Osteoblast (primary cell): ENCODE results near the gene TRIM72. TPM values are rescaled to one million over a fixed set of nuclear protein-coding genes. Genes with fewer than 3 reads are reported as not detected.
A peak's percentile ranks its signal among the peaks of the same experiment; 100 is the strongest.

Source experiments
- DNase-seq: peaks from one replicate; pipeline ENCODE4 v3.0.0; 2011; ENCODE audit warnings: low spot score, mixed read lengths; ENCODE audit not compliant: insufficient read length; ENCODE audit errors: missing footprints
- H2AFZ ChIP-seq: 2 replicates; pipeline ENCODE4 v1.6.0; 2011; ENCODE audit warnings: mild to moderate bottlenecking, low read length
- H3K27ac ChIP-seq: 2 replicates; pipeline ENCODE4 v1.5.1; 2011; ENCODE audit warnings: mild to moderate bottlenecking, low read depth, low read length, moderate library complexity
- H3K27me3 ChIP-seq: 2 replicates; pipeline ENCODE4 v1.6.0; 2012; ENCODE audit warnings: mild to moderate bottlenecking, control low read depth, inconsistent platforms, low read length, moderate library complexity; ENCODE audit not compliant: insufficient read depth
- H3K36me3 ChIP-seq: 2 replicates; pipeline ENCODE4 v1.5.1; 2011; ENCODE audit warnings: mild to moderate bottlenecking, low read length, control low read depth, moderate library complexity; ENCODE audit not compliant: insufficient read depth
- H3K4me1 ChIP-seq: 2 replicates; pipeline ENCODE4 v1.5.1; 2011; ENCODE audit warnings: mild to moderate bottlenecking, low read length, control low read depth, moderate library complexity; ENCODE audit not compliant: insufficient read depth
- H3K4me2 ChIP-seq: 2 replicates; pipeline ENCODE4 v1.6.0; 2011; ENCODE audit warnings: mild to moderate bottlenecking, low read length; ENCODE audit not compliant: insufficient read depth
- H3K4me3 ChIP-seq: fragments of 200-600 bp; sonication (generic); 3 replicates; pipeline ENCODE4 v1.5.1; 2012; ENCODE audit warnings: mild to moderate bottlenecking, low read length, inconsistent platforms; ENCODE audit not compliant: insufficient read depth
- H3K79me2 ChIP-seq: 2 replicates; pipeline ENCODE4 v1.6.0; 2012; ENCODE audit warnings: mild to moderate bottlenecking, low read length, control low read depth, inconsistent platforms; ENCODE audit not compliant: insufficient read depth
- H3K9me3 ChIP-seq: 2 replicates; pipeline ENCODE4 v1.5.1; 2011; ENCODE audit warnings: low read depth, low read length, control low read depth
- H4K20me1 ChIP-seq: 2 replicates; pipeline ENCODE4 v1.6.0; 2012; ENCODE audit warnings: mild to moderate bottlenecking, low read length, control low read depth; ENCODE audit not compliant: insufficient read depth
- total RNA-seq: library from RNA; depleted of rRNA; stranded (reverse); fragments of >200 nt; gene quantifications from 2 replicates; pipeline ENCODE4 v1.2.3, GENCODE V29; 2012
- TF ChIP-seq, protein P1 (sequence below): IDR thresholded peaks from 2 replicates; pipeline ENCODE4 v1.5.1; 2011; ENCODE audit warnings: mild to moderate bottlenecking, low read depth, low read length, moderate library complexity; ENCODE audit errors: extremely low read depth

The TRIM72 gene
- total RNA-seq, 1 donor: not detected

DNA sequence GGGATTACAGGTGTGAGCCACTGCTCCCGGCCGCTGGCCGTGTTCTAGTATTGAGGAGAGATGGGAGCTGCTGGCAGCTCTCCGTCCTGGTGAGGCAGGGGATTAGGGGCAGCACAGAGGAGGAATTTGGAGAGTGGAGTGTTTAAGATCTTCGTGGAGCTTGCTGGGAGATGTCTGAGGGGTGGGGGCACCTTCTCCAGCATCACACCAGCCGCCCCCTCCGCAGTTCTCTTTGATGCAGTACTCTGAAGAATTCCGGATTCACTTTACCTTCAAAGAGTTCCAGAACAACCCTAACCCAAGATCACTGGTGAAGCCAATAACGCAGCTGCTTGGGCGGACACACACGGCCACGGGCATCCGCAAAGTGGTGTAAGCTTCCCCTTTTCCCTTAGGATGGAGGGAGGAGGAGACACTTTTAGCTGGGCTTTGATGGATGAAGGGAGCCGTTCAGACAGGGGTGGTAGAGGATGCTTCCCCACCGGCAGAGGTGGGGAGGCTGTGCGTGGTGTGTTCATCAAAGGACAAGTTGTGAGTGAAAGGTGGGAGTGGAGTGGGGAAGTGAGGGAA is 57.8 kb downstream of the TRIM72 start:
- H3K4me3 ChIP-seq: no peak overlapping the region
- no peaks in the 10 kb centered on the region for H4K20me1 ChIP-seq
- no peaks in the 10 kb centered on the region for H3K4me1 ChIP-seq
- no peaks in the 10 kb centered on the region for H3K36me3 ChIP-seq
- H3K27me3 ChIP-seq: peaks cover 10% of the 10 kb centered on the region
- H3K27ac ChIP-seq: no peak overlapping the region
- H2AFZ ChIP-seq: no peak overlapping the region
- DNase-seq: no peak
- TF ChIP-seq, protein P1, sequence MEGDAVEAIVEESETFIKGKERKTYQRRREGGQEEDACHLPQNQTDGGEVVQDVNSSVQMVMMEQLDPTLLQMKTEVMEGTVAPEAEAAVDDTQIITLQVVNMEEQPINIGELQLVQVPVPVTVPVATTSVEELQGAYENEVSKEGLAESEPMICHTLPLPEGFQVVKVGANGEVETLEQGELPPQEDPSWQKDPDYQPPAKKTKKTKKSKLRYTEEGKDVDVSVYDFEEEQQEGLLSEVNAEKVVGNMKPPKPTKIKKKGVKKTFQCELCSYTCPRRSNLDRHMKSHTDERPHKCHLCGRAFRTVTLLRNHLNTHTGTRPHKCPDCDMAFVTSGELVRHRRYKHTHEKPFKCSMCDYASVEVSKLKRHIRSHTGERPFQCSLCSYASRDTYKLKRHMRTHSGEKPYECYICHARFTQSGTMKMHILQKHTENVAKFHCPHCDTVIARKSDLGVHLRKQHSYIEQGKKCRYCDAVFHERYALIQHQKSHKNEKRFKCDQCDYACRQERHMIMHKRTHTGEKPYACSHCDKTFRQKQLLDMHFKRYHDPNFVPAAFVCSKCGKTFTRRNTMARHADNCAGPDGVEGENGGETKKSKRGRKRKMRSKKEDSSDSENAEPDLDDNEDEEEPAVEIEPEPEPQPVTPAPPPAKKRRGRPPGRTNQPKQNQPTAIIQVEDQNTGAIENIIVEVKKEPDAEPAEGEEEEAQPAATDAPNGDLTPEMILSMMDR: no peak
- H3K9me3 ChIP-seq: no peaks in the 10 kb centered on the region
- H3K4me2 ChIP-seq: no peak overlapping the region
- H3K79me2 ChIP-seq: no peaks in the 10 kb centered on the region

DNA sequence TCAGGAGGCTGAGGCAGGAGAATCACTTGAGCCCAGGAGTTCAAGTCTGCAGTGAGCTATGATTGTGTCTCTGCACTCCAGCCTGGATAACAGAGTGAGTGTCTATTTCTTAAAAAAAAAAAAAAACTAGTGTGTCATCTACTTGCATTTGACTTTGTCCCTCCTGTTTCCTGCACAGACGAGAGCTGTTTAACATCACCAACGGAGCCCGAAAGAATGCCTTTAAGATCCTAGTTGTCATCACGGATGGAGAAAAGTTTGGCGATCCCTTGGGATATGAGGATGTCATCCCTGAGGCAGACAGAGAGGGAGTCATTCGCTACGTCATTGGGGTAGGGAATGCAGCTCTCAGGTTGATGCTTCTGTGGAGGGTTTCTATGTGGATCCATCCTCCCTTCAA is 59.3 kb downstream of the TRIM72 start:
- Histone ChIP-seq H3K9me3 (no peaks in the 10 kb centered on the region), H4K20me1 (no peaks in the 10 kb centered on the region), H3K36me3 (no peaks in the 10 kb centered on the region), H3K79me2 (no peaks in the 10 kb centered on the region), H3K4me2 (no peak overlapping the region), H3K4me3 (no peak overlapping the region), H3K27me3 (peaks cover 10% of the 10 kb centered on the region), H2AFZ (no peak overlapping the region), H3K27ac (no peak overlapping the region), H3K4me1 (no peaks in the 10 kb centered on the region)
- TF ChIP-seq, protein P1: no peak
- DNase-seq: no peak

DNA sequence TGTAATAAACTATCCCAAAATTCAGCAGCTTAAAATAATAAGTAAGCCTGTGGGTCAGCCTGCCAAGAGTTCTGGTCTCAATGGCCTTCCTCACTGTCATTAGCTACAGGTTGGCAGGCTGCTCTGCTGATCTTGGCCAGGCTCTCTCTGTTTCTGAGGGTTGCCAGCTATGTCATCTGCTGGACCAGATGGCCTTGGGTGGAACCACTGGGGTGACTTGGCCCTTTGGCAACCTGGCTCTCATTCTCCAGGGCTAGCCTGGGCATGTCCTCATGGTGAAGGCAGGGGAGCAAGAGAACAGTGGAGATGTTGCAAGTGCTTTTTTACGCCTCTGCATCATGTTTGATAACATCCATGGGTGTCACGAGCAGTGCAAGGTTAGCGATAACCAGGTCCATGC is 59.8 kb downstream of the TRIM72 start:
- Histone ChIP-seq H3K27ac (no peak overlapping the region), H3K36me3 (no peaks in the 10 kb centered on the region), H3K4me2 (no peak overlapping the region), H4K20me1 (no peaks in the 10 kb centered on the region), H3K9me3 (no peaks in the 10 kb centered on the region), H2AFZ (peak overlapping the region; percentile 61), H3K4me1 (no peaks in the 10 kb centered on the region), H3K79me2 (no peaks in the 10 kb centered on the region), H3K4me3 (no peak overlapping the region), H3K27me3 (peaks cover 8% of the 10 kb centered on the region)
- DNase-seq: no peak
- TF ChIP-seq, protein P1: no peak

DNA sequence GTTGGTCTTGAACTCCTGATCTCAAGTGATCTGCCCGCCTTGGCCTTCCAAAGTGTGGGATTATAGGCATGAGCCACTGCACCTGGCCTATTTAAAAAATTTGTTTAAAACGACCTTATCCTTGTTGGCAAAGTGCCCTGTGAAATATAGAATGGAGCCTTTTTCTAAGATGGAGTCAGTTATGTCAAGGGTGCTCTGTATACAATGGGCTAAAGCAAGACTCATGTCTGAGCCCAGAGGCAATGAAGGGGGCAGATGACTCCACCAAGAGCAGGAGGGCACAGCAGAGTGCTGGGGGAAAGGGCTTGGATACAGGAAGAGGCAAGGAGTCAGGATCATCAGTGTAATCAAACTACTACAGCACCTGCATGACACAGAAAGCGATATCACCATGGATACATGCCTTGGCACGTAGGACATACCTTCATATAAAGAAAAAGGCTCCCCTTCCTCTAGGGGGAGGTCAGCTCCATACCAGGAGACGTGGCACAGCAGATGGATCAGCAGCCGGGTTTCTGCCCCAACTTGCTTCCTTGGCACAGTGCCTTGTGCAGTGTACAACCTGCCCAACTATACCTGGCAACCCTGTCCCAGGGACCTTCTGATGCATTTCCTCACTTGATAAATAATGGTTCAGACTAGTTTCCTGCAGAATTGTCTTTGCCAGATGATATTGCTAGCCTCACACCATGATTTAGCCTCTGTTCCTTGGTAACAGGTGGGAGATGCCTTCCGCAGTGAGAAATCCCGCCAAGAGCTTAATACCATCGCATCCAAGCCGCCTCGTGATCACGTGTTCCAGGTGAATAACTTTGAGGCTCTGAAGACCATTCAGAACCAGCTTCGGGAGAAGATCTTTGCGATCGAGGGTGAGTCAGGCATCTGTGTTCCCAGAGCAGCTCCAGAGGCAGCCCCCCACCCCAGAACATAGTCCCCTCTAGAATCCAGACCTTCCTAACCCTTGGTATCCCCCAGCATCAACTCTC is 61.2 kb downstream of the TRIM72 start:
- Histone ChIP-seq H3K9me3 (no peaks in the 10 kb centered on the region), H3K4me2 (no peak overlapping the region), H3K4me3 (no peak overlapping the region), H3K79me2 (no peaks in the 10 kb centered on the region), H3K27ac (no peak overlapping the region), H3K27me3 (peaks cover 4% of the 10 kb centered on the region), H3K36me3 (no peaks in the 10 kb centered on the region), H4K20me1 (no peaks in the 10 kb centered on the region), H2AFZ (no peak overlapping the region), H3K4me1 (no peaks in the 10 kb centered on the region)
- DNase-seq: no peak
- TF ChIP-seq, protein P1: no peak
